GM12874 (cell line): Measurements from ENCODE around the gene MOK.

Experiments
- CTCF ChIP-seq: IDR thresholded peaks from 2 replicates; pipeline ENCODE4 v1.5.1; 2011; ENCODE audit warnings: low read depth, mild to moderate bottlenecking, control low read depth, low read length, moderate library complexity; ENCODE audit not compliant: insufficient read depth

The MOK gene

GRCh38 chr14:102235275-102235897 lies 69.6 kb downstream of the MOK start:
- TF ChIP-seq CTCF = peak; percentile 84

DNA sequence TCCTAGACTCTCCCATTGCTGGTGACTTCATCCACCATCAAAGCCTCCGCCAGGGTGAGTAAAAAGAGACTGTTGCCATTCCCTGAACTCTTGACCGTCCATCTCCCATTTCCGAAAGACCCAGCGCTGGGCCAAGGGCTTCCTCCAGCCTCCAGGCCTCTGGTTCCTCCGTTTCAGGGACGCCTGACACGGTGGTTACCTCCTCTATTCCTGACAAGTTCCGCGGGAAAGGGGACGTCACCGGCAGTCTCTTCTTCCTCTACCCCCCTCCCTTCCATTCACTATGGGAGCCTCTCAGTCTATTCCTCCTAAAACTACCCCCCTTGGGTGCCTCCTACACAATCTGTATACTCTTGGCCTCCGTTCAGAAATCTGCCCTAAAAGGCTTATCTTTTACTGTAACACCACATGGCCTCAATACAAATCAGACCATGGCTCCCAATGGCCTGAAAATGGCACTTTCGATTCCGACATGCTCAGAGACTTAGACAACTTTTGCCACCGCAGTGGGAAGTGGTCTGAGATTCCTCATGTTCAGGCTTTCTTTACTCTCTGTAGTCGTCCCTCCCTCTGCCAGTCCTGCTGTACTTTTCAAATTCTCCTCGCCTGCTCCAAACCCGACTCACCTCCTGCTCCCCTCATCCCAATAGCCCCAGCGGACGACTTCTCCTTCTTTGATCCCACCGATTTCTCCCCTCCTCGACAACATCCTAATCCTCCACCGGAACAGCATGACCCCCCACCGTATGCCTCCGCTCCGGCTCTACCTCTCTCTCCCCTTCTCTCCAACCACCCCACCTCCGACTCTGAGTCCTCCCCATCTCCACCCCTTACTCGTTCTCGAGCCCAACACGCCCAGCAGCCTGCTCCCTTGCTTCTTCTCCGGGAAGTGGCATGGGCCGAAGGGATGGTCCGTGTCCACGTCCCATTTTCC lies 70.4 kb downstream of the MOK start:
- TF ChIP-seq CTCF = no peak

DNA sequence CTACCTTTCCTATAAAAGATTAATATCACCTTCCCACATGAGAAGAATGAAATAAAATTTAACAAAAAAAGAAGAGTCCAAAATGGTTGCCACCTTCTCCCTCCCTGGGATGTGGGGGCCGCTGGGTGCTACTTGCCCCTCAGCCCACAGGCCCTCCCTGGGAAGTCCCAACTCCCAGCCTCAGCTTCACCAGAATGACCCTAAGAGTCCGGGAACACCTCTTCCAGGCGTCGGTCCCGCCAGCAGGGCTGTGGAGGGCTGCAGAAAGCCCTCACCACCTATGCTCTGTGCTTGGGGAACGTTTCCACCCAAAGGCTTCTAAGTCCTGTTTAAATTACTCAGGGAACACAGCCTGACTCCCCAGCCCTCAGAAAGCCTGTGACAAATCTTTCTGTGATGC lies 71.9 kb downstream of the MOK start:
- TF ChIP-seq CTCF = no peak

DNA sequence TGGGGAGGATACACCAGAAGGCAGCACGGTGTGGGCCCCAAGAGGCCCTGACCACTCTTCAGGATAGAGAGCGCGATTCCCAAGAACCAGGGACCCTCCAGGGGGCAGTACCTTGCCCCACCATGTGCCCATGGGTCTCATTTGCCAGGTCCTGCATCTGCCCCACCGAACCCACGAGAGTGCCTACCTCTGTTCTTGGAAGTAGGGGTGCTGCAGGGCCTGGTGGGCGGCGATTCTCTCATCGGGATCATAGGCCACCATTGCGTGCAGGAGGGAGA lies 72.7 kb downstream of the MOK start:
- TF ChIP-seq CTCF = no peak

- TF ChIP-seq CTCF = no peak
Observed at GRCh38 chr14:102231476-102232347, 73.3 kb downstream of the MOK start.

GRCh38 chr14:102230481-102231210 lies 74.3 kb downstream of the MOK start:
- TF ChIP-seq CTCF = no peak

DNA sequence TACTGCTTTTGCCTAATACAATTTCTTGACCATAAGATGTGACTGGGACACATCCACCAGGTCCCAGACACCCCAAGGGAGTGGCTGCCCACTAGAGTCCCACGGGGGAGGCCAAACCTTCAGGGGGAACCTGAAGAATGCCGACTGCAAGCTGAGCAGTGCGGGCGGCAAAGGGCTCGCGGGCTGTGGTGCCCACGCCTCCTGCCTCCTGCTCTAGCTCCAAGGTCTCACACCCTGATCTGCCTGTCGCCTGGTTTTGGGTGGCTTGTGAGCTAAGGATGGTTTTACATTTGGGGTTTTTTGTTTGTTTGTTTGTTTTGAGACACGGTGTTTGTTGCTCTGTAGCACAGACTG lies 75.2 kb downstream of the MOK start:
- no peak for TF ChIP-seq CTCF
